Activated naive CD8-positive, alpha-beta T cell (primary cell): ENCODE measurements around the gene ADI1.
A peak's percentile ranks its signal among the peaks of the same experiment; 100 is the strongest.
"Not testable (repeated sequence)": the region's sequence is repeated elsewhere in the genome, so short reads cannot be mapped to it uniquely, and the experiment has no call there.

Experiments used
- H3K27ac Mint-ChIP-seq: one replicate; pipeline ENCODE4 v1.8.0; 2021; ENCODE audit warnings: mixed read lengths
- H3K27me3 Mint-ChIP-seq: one replicate; pipeline ENCODE4 v1.8.0; 2021; ENCODE audit warnings: mixed read lengths
- H3K36me3 Mint-ChIP-seq: one replicate; pipeline ENCODE4 v1.8.0; 2021; ENCODE audit warnings: mixed read lengths
- H3K4me1 Mint-ChIP-seq: one replicate; pipeline ENCODE4 v1.8.0; 2021; ENCODE audit warnings: low read depth, mixed read lengths
- H3K4me3 Mint-ChIP-seq: one replicate; pipeline ENCODE4 v1.8.0; 2021; ENCODE audit warnings: mild to moderate bottlenecking, mixed read lengths
- H3K9me3 Mint-ChIP-seq: one replicate; pipeline ENCODE4 v1.8.0; 2021; ENCODE audit warnings: low read depth, mixed read lengths

Gene ADI1

GRCh38 chr2:3459185-3460015, 59.9 kb downstream of the ADI1 start:
- Mint-ChIP-seq H3K36me3 (peaks cover 6% of the 10 kb centered on the region), H3K4me3 (no peak overlapping the region), H3K4me1 (peaks cover 5% of the 10 kb centered on the region), H3K27me3 (no peaks in the 10 kb centered on the region), H3K27ac (no peak overlapping the region), H3K9me3 (no peaks in the 10 kb centered on the region)

- Mint-ChIP-seq H3K9me3 (no peaks in the 10 kb centered on the region), H3K36me3 (peaks cover 7% of the 10 kb centered on the region), H3K27me3 (no peaks in the 10 kb centered on the region), H3K27ac (peak overlapping the region; percentile 38), H3K4me3 (no peak overlapping the region), H3K4me1 (peaks cover 5% of the 10 kb centered on the region)
Observed at GRCh38 chr2:3458396-3459184, 60.7 kb downstream of the ADI1 start.

- no peaks in the 10 kb centered on the region for H3K9me3 Mint-ChIP-seq
- H3K4me3 Mint-ChIP-seq = no peak overlapping the region
- H3K27ac Mint-ChIP-seq = peak overlapping the region; percentile 38
- H3K4me1 Mint-ChIP-seq = peaks cover 5% of the 10 kb centered on the region
- H3K27me3 Mint-ChIP-seq = no peaks in the 10 kb centered on the region
- H3K36me3 Mint-ChIP-seq = peaks cover 7% of the 10 kb centered on the region
Observed at GRCh38 chr2:3457524-3458395, 61.6 kb downstream of the ADI1 start.

GRCh38 chr2:3456125-3456524, 63.2 kb downstream of the ADI1 start:
- Mint-ChIP-seq H3K27me3 (no peaks in the 10 kb centered on the region), H3K4me1 (no peaks in the 10 kb centered on the region), H3K27ac (no peak overlapping the region), H3K36me3 (peaks cover 7% of the 10 kb centered on the region), H3K4me3 (no peak overlapping the region), H3K9me3 (no peaks in the 10 kb centered on the region)

- H3K4me3 Mint-ChIP-seq = no peak overlapping the region
- H3K9me3 Mint-ChIP-seq = no peaks in the 10 kb centered on the region
- H3K36me3 Mint-ChIP-seq = peaks cover 7% of the 10 kb centered on the region
- H3K27me3 Mint-ChIP-seq = no peaks in the 10 kb centered on the region
- no peaks in the 10 kb centered on the region for H3K4me1 Mint-ChIP-seq
- no peak overlapping the region for H3K27ac Mint-ChIP-seq
Observed at GRCh38 chr2:3454802-3455201, 64.5 kb downstream of the ADI1 start.

GRCh38 chr2:3454005-3454404, 65.3 kb downstream of the ADI1 start:
- not testable (repeated sequence) for H3K27me3 Mint-ChIP-seq, H3K4me1 Mint-ChIP-seq, H3K4me3 Mint-ChIP-seq, H3K9me3 Mint-ChIP-seq, H3K27ac Mint-ChIP-seq, H3K36me3 Mint-ChIP-seq

GRCh38 chr2:3453190-3453999, 65.9 kb downstream of the ADI1 start:
- Mint-ChIP-seq H3K4me1 (no peaks in the 10 kb centered on the region), H3K27ac (no peak overlapping the region), H3K36me3 (peaks cover 7% of the 10 kb centered on the region), H3K27me3 (no peaks in the 10 kb centered on the region), H3K4me3 (no peak overlapping the region), H3K9me3 (no peaks in the 10 kb centered on the region)

- H3K9me3 Mint-ChIP-seq = no peaks in the 10 kb centered on the region
Observed at GRCh38 chr2:3451926-3452671, 67.2 kb downstream of the ADI1 start.

GRCh38 chr2:3451169-3451568, 68.2 kb downstream of the ADI1 start:
- peaks cover 7% of the 10 kb centered on the region for H3K36me3 Mint-ChIP-seq
- H3K4me1 Mint-ChIP-seq = no peaks in the 10 kb centered on the region
- H3K4me3 Mint-ChIP-seq = no peak overlapping the region
- H3K27ac Mint-ChIP-seq = no peak overlapping the region
- no peaks in the 10 kb centered on the region for H3K27me3 Mint-ChIP-seq
- H3K9me3 Mint-ChIP-seq = no peaks in the 10 kb centered on the region

More at GRCh38 chr2:3451926-3452671, 67.2 kb downstream of the ADI1 start:
- H3K36me3 Mint-ChIP-seq = peaks cover 7% of the 10 kb centered on the region
- no peaks in the 10 kb centered on the region for H3K27me3 Mint-ChIP-seq
- no peaks in the 10 kb centered on the region for H3K4me1 Mint-ChIP-seq
- H3K4me3 Mint-ChIP-seq = no peak overlapping the region
- H3K27ac Mint-ChIP-seq = no peak overlapping the region

GRCh38 chr2:3450385-3451010, 68.8 kb downstream of the ADI1 start:
- Mint-ChIP-seq H3K27me3 (no peaks in the 10 kb centered on the region), H3K27ac (no peak overlapping the region), H3K4me3 (no peak overlapping the region), H3K9me3 (no peaks in the 10 kb centered on the region), H3K4me1 (no peaks in the 10 kb centered on the region), H3K36me3 (peaks cover 4% of the 10 kb centered on the region)

GRCh38 chr2:3449936-3450335, 69.4 kb downstream of the ADI1 start:
- no peak overlapping the region for H3K4me3 Mint-ChIP-seq
- H3K27me3 Mint-ChIP-seq = no peaks in the 10 kb centered on the region
- no peak overlapping the region for H3K27ac Mint-ChIP-seq
- peaks cover 2% of the 10 kb centered on the region for H3K36me3 Mint-ChIP-seq
- H3K9me3 Mint-ChIP-seq = no peaks in the 10 kb centered on the region
- H3K4me1 Mint-ChIP-seq = no peaks in the 10 kb centered on the region

GRCh38 chr2:3449086-3449485, 70.2 kb downstream of the ADI1 start:
- Mint-ChIP-seq H3K4me3 (no peak overlapping the region), H3K36me3 (peaks cover 2% of the 10 kb centered on the region), H3K27me3 (no peaks in the 10 kb centered on the region), H3K27ac (no peak overlapping the region), H3K4me1 (no peaks in the 10 kb centered on the region), H3K9me3 (no peaks in the 10 kb centered on the region)

GRCh38 chr2:3448441-3448911, 70.9 kb downstream of the ADI1 start:
- H3K27ac Mint-ChIP-seq, H3K27me3 Mint-ChIP-seq, H3K4me3 Mint-ChIP-seq, H3K9me3 Mint-ChIP-seq, H3K4me1 Mint-ChIP-seq, H3K36me3 Mint-ChIP-seq: not testable (repeated sequence)
